Heart left ventricle (tissue), 13 donors: Measurements from ENCODE around the gene AVPR2.

Experiments
- POLR2A ChIP-seq, 2 donors: fragments of 450-650 bp; IDR thresholded peaks; one replicate each; pipeline ENCODE4 v1.6.1; 2017; ENCODE audit warnings: antibody characterized with exemption in 2 of 2, mild to moderate bottlenecking in 2 of 2, moderate library complexity in 2 of 2
- TF ChIP-seq, protein P1 (sequence below), 12 donors: fragments of 200-600 bp; sonication (generic) in 4 of 12; IDR thresholded peaks; one replicate each; pipeline versions ENCODE4 v1.5.0 to v1.8.0; 2018 to 2022; ENCODE audit warnings: antibody characterized with exemption in 12 of 12, mild to moderate bottlenecking in 5 of 12
- donor health status: ischemic (EF 13 %, LVEDD 7.1; RV severe dilation, severe dysfunction).
- donor health status: DM: no; HTN: yes; CAD: no.
- donor health status: DM: no; HTN: no; CAD: no.
- donor health status: ischemic (EF 25% LVEDD 6.9; RV normal size, moderate dysfunction).
- donor health status: ischemic (EF 25% LVEDD 5.7; RV mildly dilated, moderate dysfunction).
- donor health status: ischemic (EF 35%, LVEDD 5.7; RV mildly dilated, moderate dysfunction).
- donor health status: nonischemic (EF 11% LVEDD 7.7; RV severe dilation, severe dysfunction).
- donor health status: DM: yes; HTN: yes; CAD: no.
- donor health status: PGD.
- donor health status: ischemic (EF 29% LVEDD 5.4; RV normal size, mild dysfunction).
- donor health status: nonischemic (EF 23%, LVEDD 6.1; RV moderate dilation, normal function).

DNA sequence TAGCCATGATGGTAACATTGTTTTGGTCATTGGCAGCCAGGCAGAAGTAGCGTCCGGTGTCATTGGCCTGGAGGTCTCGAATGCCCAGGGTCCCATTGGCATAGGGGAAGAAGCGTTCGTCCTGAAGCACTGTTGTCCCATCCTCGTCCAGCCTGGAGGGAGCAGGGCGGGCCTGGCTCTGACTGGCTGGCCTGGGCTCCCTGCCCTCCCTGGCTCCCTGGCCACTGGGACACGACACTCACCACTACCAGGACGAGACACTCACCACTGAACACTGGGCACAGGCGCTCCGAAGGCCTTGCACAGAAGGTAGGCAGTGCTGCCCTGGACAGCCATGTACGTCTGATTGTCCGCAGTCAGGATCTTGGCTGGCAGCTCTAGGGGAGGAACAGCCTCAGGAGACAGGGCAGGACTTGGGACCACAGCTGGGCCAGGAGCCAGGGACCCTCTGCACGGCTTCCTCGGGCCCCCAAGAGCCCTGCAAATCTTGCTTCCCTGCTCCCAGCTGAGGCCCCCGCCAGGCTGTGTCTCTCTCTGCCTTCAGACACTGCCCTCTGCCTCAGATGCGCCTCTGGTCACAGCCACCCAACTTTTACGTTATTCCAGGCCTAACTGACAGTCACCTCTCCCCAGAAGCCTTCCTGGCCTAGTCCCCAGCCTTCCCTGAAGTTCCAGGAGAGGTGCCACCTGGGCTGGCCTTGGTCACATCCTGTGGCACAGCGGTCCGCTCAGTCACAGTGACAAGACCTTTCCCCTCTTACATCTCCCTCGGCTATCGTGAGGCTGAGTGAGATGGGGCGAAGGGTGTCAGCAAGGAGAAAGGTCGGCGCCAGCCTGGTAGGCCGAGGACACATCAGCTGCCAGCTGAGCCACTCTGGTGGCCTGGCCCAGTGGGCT is 35.6 kb upstream of the AVPR2 start:
- TF ChIP-seq, protein P1, sequence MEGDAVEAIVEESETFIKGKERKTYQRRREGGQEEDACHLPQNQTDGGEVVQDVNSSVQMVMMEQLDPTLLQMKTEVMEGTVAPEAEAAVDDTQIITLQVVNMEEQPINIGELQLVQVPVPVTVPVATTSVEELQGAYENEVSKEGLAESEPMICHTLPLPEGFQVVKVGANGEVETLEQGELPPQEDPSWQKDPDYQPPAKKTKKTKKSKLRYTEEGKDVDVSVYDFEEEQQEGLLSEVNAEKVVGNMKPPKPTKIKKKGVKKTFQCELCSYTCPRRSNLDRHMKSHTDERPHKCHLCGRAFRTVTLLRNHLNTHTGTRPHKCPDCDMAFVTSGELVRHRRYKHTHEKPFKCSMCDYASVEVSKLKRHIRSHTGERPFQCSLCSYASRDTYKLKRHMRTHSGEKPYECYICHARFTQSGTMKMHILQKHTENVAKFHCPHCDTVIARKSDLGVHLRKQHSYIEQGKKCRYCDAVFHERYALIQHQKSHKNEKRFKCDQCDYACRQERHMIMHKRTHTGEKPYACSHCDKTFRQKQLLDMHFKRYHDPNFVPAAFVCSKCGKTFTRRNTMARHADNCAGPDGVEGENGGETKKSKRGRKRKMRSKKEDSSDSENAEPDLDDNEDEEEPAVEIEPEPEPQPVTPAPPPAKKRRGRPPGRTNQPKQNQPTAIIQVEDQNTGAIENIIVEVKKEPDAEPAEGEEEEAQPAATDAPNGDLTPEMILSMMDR (IDR thresholded peaks at IDR 0.05) = no peak
- TF ChIP-seq POLR2A (IDR thresholded peaks at IDR 0.05) = no peak
